HepG2 (cell line): Measurements from ENCODE around the gene TRIO. TPM values are rescaled to one million over a fixed set of nuclear protein-coding genes. Genes with fewer than 3 reads are reported as not detected.

ENCODE experiments used
- ATAC-seq: fragments of 200-7000 bp; cut with Tn5 transposase; 3 replicates; pipeline ENCODE4 v1.9.1; 2020; ENCODE audit warnings: mild to moderate bottlenecking, moderate library complexity
- BruUV-seq: library from RNA; stranded (reverse); fragments of 400-500 nt; replicated peaks from 2 replicates; lab custom pipeline; 2021; lab: Mats Ljungman, UMichigan
- CTCF ChIA-PET: fragments of 300-600 bp; formaldehyde crosslinking; extraction: SDS; loops from one replicate; lab custom pipeline; 2021; ENCODE audit warnings: low total read pairs, inconsistent platforms, low intra/inter-chr PET ratio; lab: Yijun Ruan, JAX
- POLR2A ChIA-PET: fragments of 350-600 bp; sonication (Branson Sonifier 250); formaldehyde crosslinking; loops from one replicate; lab custom pipeline; 2020; ENCODE audit warnings: antibody characterized with exemption, inconsistent platforms; lab: Yijun Ruan, JAX
- DNase-seq: peaks from one replicate; pipeline ENCODE4 v3.0.0-alpha.2; 2015; ENCODE audit warnings: low spot score
- FAIRE-seq: peaks from 3 replicates; lab custom pipeline; 2011; peaks lifted over from hg19 to GRCh38; lab: Jason Lieb, UNC
- H2AFZ ChIP-seq: one replicate; pipeline ENCODE4 v1.6.1; 2011; ENCODE audit warnings: low read length, inconsistent platforms
- H3K27ac ChIP-seq: fragments of 300-600 bp; 3 replicates; pipeline ENCODE4 v1.8.0; 2011; ENCODE audit warnings: mixed run types, mild to moderate bottlenecking, mixed read lengths, low read length, inconsistent platforms; ENCODE audit not compliant: insufficient read depth; ENCODE audit errors: extremely low read length
- H3K27me3 ChIP-seq, 2 experiments: fragments of 200-600 bp in 1 of 2; 2 replicates in 1 of 2; 3 replicates in 1 of 2; pipeline versions ENCODE4 v1.6.0 to v1.8.0; 2011; ENCODE audit warnings: low read length in 2 of 2, mild to moderate bottlenecking in 2 of 2, moderate library complexity in 2 of 2, inconsistent platforms in 1 of 2; ENCODE audit not compliant: insufficient read depth in 2 of 2, control insufficient read depth in 1 of 2
- H3K36me3 ChIP-seq, 2 experiments: fragments of 200-600 bp in 1 of 2; replicated peaks in 1 of 2; 2 replicates in 1 of 2; 3 replicates in 1 of 2; pipeline versions ENCODE4 v1.5.1 to v1.8.0; 2011; ENCODE audit warnings: low read length in 2 of 2, inconsistent platforms in 1 of 2; ENCODE audit not compliant: insufficient read depth in 2 of 2, control insufficient read depth in 1 of 2
- H3K4me1 ChIP-seq: 2 replicates; pipeline ENCODE4 v1.5.1; 2012; ENCODE audit warnings: low read length, inconsistent platforms; ENCODE audit not compliant: insufficient read depth
- H3K4me2 ChIP-seq: 2 replicates; pipeline ENCODE4 v1.6.0; 2011; ENCODE audit warnings: low read depth, low read length, inconsistent platforms
- H3K4me3 ChIP-seq, 3 experiments: fragments of 200-600 bp in 1 of 3; sonication (generic), shearing (Covaris generic) in 1 of 3; replicated peaks in 1 of 3; 2 replicates each; pipeline ENCODE4 v1.5.1; 2011 to 2016; ENCODE audit warnings: low read length in 3 of 3, inconsistent platforms in 2 of 3, low read depth in 2 of 3, mild to moderate bottlenecking in 2 of 3, control low read depth in 1 of 3, mixed read lengths in 1 of 3; ENCODE audit not compliant: insufficient read depth in 1 of 3
- H3K79me2 ChIP-seq: one replicate; pipeline ENCODE4 v1.6.1; 2011; ENCODE audit warnings: low read length, inconsistent platforms; ENCODE audit not compliant: insufficient read depth
- H3K9ac ChIP-seq: 2 replicates; pipeline ENCODE4 v1.6.0; 2011; ENCODE audit warnings: mild to moderate bottlenecking, low read depth, low read length, inconsistent platforms; ENCODE audit not compliant: insufficient read depth
- H3K9me3 ChIP-seq: 2 replicates; pipeline ENCODE4 v1.5.1; 2012; ENCODE audit warnings: mild to moderate bottlenecking, low read length
- H4K20me1 ChIP-seq: 2 replicates; pipeline ENCODE4 v1.6.0; 2011; ENCODE audit warnings: inconsistent platforms, mild to moderate bottlenecking, low read length, moderate library complexity; ENCODE audit not compliant: insufficient read depth
- AKAP8 ChIP-seq: sonication (generic); formaldehyde crosslinking; IDR thresholded peaks from 2 replicates; pipeline ENCODE4 v1.5.1; 2020; ENCODE audit warnings: mild to moderate bottlenecking, missing genetic modification reagents
- HMG20A ChIP-seq: IDR thresholded peaks from 2 replicates; pipeline ENCODE4 v1.6.1; 2016; ENCODE audit warnings: borderline replicate concordance
- MTF1 ChIP-seq: sonication (generic); formaldehyde crosslinking; IDR thresholded peaks from 2 replicates; pipeline ENCODE4 v1.5.0; 2020; ENCODE audit warnings: missing genetic modification reagents
- MXD3 ChIP-seq: IDR thresholded peaks from 2 replicates; pipeline ENCODE4 v1.6.1; 2016; ENCODE audit warnings: mild to moderate bottlenecking, missing biosample characterization, missing genetic modification reagents
- TCF7L2 ChIP-seq: IDR thresholded peaks from 2 replicates; pipeline ENCODE4 v1.6.1; 2011; ENCODE audit warnings: mild to moderate bottlenecking, low read depth, low read length, moderate library complexity
- ZFP41 ChIP-seq: sonication (generic); formaldehyde crosslinking; IDR thresholded peaks from 2 replicates; pipeline ENCODE4 v1.4.0; 2020; ENCODE audit warnings: mild to moderate bottlenecking, missing genetic modification reagents, borderline replicate concordance
- ZNF138 ChIP-seq: sonication (generic); formaldehyde crosslinking; IDR thresholded peaks from 2 replicates; pipeline ENCODE4 v1.5.0; 2020; ENCODE audit warnings: mild to moderate bottlenecking, low read depth, missing genetic modification reagents
- ZNF281 ChIP-seq: sonication (generic); formaldehyde crosslinking; IDR thresholded peaks from 2 replicates; pipeline ENCODE4 v1.4.0; 2020; ENCODE audit warnings: missing genetic modification reagents, borderline replicate concordance
- ZNF672 ChIP-seq: sonication (generic); formaldehyde crosslinking; IDR thresholded peaks from 2 replicates; pipeline ENCODE4 v1.8.1; 2022; ENCODE audit warnings: missing genetic modification reagents
- ZSCAN22 ChIP-seq: sonication (generic); formaldehyde crosslinking; IDR thresholded peaks from 2 replicates; pipeline ENCODE4 v1.4.0; 2020; ENCODE audit warnings: mild to moderate bottlenecking, missing genetic modification reagents
- WGBS: methylation state at CpG from one replicate; pipeline ENCODE4 v1.1.6; 2017; ENCODE audit warnings: low lambda C conversion rate; 5-methylcytosine and 5-hydroxymethylcytosine counted together
- in situ Hi-C: cut with HindIII; loops from 2 replicates; pipeline ENCODE4 v1.10.0; 2017; ENCODE audit warnings: low pct_unique_long_range_greater_than_20kb; ENCODE audit not compliant: extremely low pct_ligation_motif_present
- intact Hi-C: fragments of 100-400 bp; cut with micrococcal nuclease; formaldehyde crosslinking; loops from one replicate; pipeline ENCODE4 v1.10.0; 2022; ENCODE audit not compliant: unreplicated experiment
- polyA plus RNA-seq, 8 experiments: library from polyadenylated mRNA; depleted of rRNA in 3 of 8; stranded (reverse) in 7 of 8; unstranded in 1 of 8; fragments of >200 nt; fragmentation: Illumina TruSeq in 4 of 8; extraction: Trizol in 4 of 8; gene quantifications; 2 replicates each; pipeline versions ENCODE4 v1.2.1 to v1.2.3, GENCODE V29; 2011 to 2016; ENCODE audit warnings: low read depth in 4 of 8, missing spikeins in 1 of 8, mixed read lengths in 1 of 8; ENCODE audit not compliant: insufficient read depth in 1 of 8
- total RNA-seq, 5 experiments: library from RNA; depleted of rRNA; stranded (reverse); fragments of >200 nt; fragmentation: Illumina TruSeq; extraction: Trizol; gene quantifications; 2 replicates each; pipeline ENCODE4 v1.2.3, GENCODE V29; 2016; ENCODE audit warnings: low read depth in 1 of 5
- TF ChIP-seq, protein P1 (sequence below): sonication (generic); formaldehyde crosslinking; IDR thresholded peaks from 2 replicates; pipeline ENCODE4 v1.5.0; 2020; ENCODE audit warnings: missing genetic modification reagents, mild to moderate bottlenecking, borderline replicate concordance

Gene TRIO
- total and polyA plus RNA-seq, 2 of the 13 experiments (the other 11 are each of a cell fraction or from before 2014, with no cell fraction given): 45.2 to 45.9 TPM

GRCh38 chr5:14556015-14556414 lies 412.9 kb downstream of the TRIO start:
- ChIA-PET POLR2A (no interaction called here), CTCF (no interaction called here)
- TF ChIP-seq ZNF281 (CRISPR knock-in tag) (no peak), AKAP8 (no peak), ZNF138 (CRISPR knock-in tag) (no peak), TCF7L2 (no peak), ZSCAN22 (CRISPR knock-in tag) (no peak), HMG20A (CRISPR knock-in tag) (no peak), MXD3 (CRISPR knock-in tag) (no peak), MTF1 (no peak), ZFP41 (CRISPR knock-in tag) (no peak), ZNF672 (CRISPR knock-in tag) (no peak)
- TF ChIP-seq, protein P1, sequence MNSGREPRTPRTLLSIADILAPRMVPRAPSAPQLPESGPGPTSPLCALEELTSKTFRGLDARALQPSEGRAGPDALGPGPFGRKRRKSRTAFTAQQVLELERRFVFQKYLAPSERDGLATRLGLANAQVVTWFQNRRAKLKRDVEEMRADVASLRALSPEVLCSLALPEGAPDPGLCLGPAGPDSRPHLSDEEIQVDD (CRISPR knock-in tag): no peak
- Histone ChIP-seq H4K20me1 (no peaks in the 10 kb centered on the region), H3K9ac (no peak overlapping the region), H3K4me1 (peaks cover 4% of the 10 kb centered on the region), H3K4me3 (no peak overlapping the region), H3K27ac (no peak overlapping the region), H3K9me3 (no peaks in the 10 kb centered on the region), H2AFZ (no peak overlapping the region), H3K27me3 (peaks cover 3 to 14% of the 10 kb centered on the region in 2 experiments; a peak in 3 of 5 replicates), H3K36me3 (no peaks in the 10 kb centered on the region), H3K79me2 (no peaks in the 10 kb centered on the region), H3K4me2 (no peak overlapping the region)
- no peak for ATAC-seq
- no peak for DNase-seq
- WGBS: 4% methylated on average over 2 of the region's 2 CpGs
- no peak for FAIRE-seq
- BruUV-seq: no TSS peak
- intact Hi-C loops: no loop called here
- in situ Hi-C loops: no loop called here
